OCI-LY1 (cell line): ENCODE data around the gene TM7SF3.

ENCODE experiments used
- H2AFZ ChIP-seq: fragments of 200-600 bp; sonication (generic), shearing (Covaris generic); 2 replicates; pipeline ENCODE4 v1.6.0; 2014; ENCODE audit warnings: antibody characterized with exemption, mild to moderate bottlenecking, low read length
- H3F3A ChIP-seq: fragments of 200-600 bp; sonication (generic), shearing (Covaris generic); 2 replicates; pipeline ENCODE4 v1.6.0; 2014; ENCODE audit warnings: mild to moderate bottlenecking, antibody characterized with exemption, low read length, moderate library complexity; ENCODE audit not compliant: insufficient read depth
- H3K27ac ChIP-seq: fragments of 200-600 bp; sonication (generic); 2 replicates; pipeline ENCODE4 v1.5.1; 2014; ENCODE audit warnings: low read length, mixed run types, mild to moderate bottlenecking, low read depth; ENCODE audit not compliant: poor library complexity, severe bottlenecking
- H3K27me3 ChIP-seq: fragments of 200-600 bp; sonication (generic); 2 replicates; pipeline ENCODE4 v1.6.0; 2014; ENCODE audit warnings: antibody characterized with exemption, mild to moderate bottlenecking, low read length, moderate library complexity; ENCODE audit not compliant: insufficient read depth
- H3K36me3 ChIP-seq: fragments of 200-600 bp; sonication (generic); 2 replicates; pipeline ENCODE4 v1.6.1; 2014; ENCODE audit warnings: mild to moderate bottlenecking, antibody characterized with exemption, low read length, moderate library complexity, mixed read lengths; ENCODE audit not compliant: insufficient read depth
- H3K4me1 ChIP-seq: fragments of 200-600 bp; sonication (generic); 2 replicates; pipeline ENCODE4 v1.5.1; 2014; ENCODE audit warnings: mild to moderate bottlenecking, low read length, moderate library complexity; ENCODE audit not compliant: insufficient read depth, severe bottlenecking
- H3K4me2 ChIP-seq: fragments of 200-600 bp; sonication (generic), shearing (Covaris generic); 2 replicates; pipeline ENCODE4 v1.6.1; 2014; ENCODE audit warnings: low read length
- H3K4me3 ChIP-seq: fragments of 200-600 bp; sonication (generic); 2 replicates; pipeline ENCODE4 v1.5.1; 2014; ENCODE audit warnings: low read length, low read depth, mild to moderate bottlenecking, mixed read lengths; ENCODE audit not compliant: poor library complexity, severe bottlenecking
- H3K79me2 ChIP-seq: fragments of 200-600 bp; shearing (Covaris generic); 2 replicates; pipeline ENCODE4 v1.6.1; 2016; ENCODE audit warnings: mixed run types, low read length, mixed read lengths; ENCODE audit not compliant: insufficient read depth
- H3K9ac ChIP-seq: fragments of 200-600 bp; sonication (generic), shearing (Covaris generic); 2 replicates; pipeline ENCODE4 v1.6.1; 2014; ENCODE audit warnings: mild to moderate bottlenecking, low read length, mixed read lengths
- H3K9me2 ChIP-seq: fragments of 200-600 bp; sonication (generic), shearing (Covaris generic); 2 replicates; pipeline ENCODE4 v1.6.1; 2014; ENCODE audit warnings: low read depth, mild to moderate bottlenecking, low read length, mixed read lengths
- H3K9me3 ChIP-seq: fragments of 200-600 bp; shearing (Covaris generic); 2 replicates; pipeline ENCODE4 v1.6.1; 2014; ENCODE audit warnings: low read length, mixed read lengths
- H4K20me1 ChIP-seq: fragments of 200-600 bp; sonication (generic), shearing (Covaris generic); 2 replicates; pipeline ENCODE4 v1.6.0; 2016; ENCODE audit warnings: mild to moderate bottlenecking, low read length; ENCODE audit not compliant: insufficient read depth
- EZH2 ChIP-seq: fragments of 200-600 bp; sonication (generic), shearing (Covaris generic); IDR thresholded peaks from 2 replicates; pipeline ENCODE4 v1.8.0; 2017; ENCODE audit warnings: borderline replicate concordance, mixed run types, mild to moderate bottlenecking, antibody characterized with exemption, low read length, moderate library complexity, mixed read lengths
- TF ChIP-seq, protein P1 (sequence below): fragments of 200-600 bp; sonication (generic), shearing (Covaris generic); IDR thresholded peaks from 2 replicates; pipeline ENCODE4 v1.5.1; 2017; ENCODE audit warnings: mild to moderate bottlenecking, antibody characterized with exemption, low read length, moderate library complexity, mixed read lengths

TM7SF3 gene

DNA sequence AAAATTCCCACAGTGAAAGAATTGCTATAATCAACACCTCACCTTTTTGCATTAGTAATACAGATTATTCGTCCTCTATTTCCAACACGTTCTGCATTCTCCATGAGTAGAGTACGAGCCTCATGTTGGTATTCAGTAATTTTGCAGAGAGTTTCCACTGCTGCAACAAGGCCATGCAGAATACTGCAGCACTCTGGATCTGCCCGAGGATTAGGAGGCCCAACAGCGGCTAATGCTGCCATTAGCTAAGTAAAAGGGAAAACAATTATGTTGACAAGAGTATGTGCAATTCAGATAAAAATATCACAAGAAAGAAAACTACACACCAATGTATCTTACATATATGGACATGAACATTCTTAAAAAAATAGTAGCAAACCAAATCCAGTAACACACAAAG is 85.5 kb downstream of the TM7SF3 start:
- Histone ChIP-seq H3K9ac (no peak overlapping the region), H3K4me3 (no peak overlapping the region), H2AFZ (no peak overlapping the region), H3K9me2 (no peaks in the 10 kb centered on the region), H3K79me2 (peaks cover 7% of the 10 kb centered on the region; the same call in 1 of the 2 replicates), H3K27me3 (no peaks in the 10 kb centered on the region), H3K4me2 (no peak overlapping the region), H3K4me1 (no peaks in the 10 kb centered on the region), H3F3A (no peaks in the 10 kb centered on the region), H3K27ac (no peak overlapping the region), H4K20me1 (no peaks in the 10 kb centered on the region), H3K9me3 (no peaks in the 10 kb centered on the region), H3K36me3 (peaks cover 88% of the 10 kb centered on the region)
- TF ChIP-seq EZH2, result no peak
- TF ChIP-seq, protein P1, sequence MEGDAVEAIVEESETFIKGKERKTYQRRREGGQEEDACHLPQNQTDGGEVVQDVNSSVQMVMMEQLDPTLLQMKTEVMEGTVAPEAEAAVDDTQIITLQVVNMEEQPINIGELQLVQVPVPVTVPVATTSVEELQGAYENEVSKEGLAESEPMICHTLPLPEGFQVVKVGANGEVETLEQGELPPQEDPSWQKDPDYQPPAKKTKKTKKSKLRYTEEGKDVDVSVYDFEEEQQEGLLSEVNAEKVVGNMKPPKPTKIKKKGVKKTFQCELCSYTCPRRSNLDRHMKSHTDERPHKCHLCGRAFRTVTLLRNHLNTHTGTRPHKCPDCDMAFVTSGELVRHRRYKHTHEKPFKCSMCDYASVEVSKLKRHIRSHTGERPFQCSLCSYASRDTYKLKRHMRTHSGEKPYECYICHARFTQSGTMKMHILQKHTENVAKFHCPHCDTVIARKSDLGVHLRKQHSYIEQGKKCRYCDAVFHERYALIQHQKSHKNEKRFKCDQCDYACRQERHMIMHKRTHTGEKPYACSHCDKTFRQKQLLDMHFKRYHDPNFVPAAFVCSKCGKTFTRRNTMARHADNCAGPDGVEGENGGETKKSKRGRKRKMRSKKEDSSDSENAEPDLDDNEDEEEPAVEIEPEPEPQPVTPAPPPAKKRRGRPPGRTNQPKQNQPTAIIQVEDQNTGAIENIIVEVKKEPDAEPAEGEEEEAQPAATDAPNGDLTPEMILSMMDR, result no peak
